ENCODE data around the gene RGS7BP.
"Not testable (repeated sequence)": the region's sequence is repeated elsewhere in the genome, so short reads cannot be mapped to it uniquely, and the experiment has no call there.

RGS7BP gene

GRCh38 chr5:64505769-64506566, at the start of gene RGS7BP:
Gene RGS7BP (plus strand): TSS chr5:64506015. CDS start chr5:64506625, 610 bp downstream.
- no peak for DNase-seq

DNA sequence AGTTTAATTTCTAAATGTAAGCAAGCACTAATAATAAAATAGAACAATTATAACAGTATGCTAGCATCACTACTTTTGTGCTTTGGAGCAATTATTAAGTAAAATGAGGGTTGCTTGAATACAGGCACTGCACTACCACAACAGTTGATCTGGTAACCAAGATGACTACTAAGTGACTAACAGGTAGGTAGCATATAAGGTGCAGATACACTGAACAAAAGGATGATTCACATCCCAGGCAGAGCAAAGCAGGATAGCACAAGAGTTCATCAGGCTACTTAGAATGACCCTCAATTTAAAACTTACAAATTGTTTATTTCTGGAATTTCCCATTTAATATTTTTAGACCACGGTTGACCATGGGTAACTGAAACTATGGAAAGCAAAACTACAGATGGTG, 48.0 kb upstream of the RGS7BP start:
- DNase-seq = no peak

DNA sequence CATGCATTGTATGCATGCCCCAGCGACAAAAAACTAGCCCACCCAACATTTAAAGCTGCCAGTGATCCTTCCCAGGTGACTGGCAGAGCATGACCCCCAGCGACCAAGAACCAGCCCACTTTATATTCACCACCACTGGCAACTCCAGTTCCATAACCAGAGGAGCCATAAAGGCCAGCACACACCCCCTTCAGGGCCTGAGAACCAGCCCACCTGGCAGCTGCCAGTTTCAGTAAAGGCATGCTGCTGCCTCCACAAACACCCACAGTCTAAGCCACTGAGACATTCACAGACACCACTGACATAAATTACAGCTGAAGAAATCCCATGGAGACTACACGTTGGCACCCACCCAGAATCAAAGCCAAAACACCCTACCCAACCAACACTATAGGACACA, 46.9 kb upstream of the RGS7BP start:
- DNase-seq = no peak

- no peak for DNase-seq
Observed at GRCh38 chr5:64462391-64462790, 43.4 kb upstream of the RGS7BP start.

- DNase-seq = no peak
Observed at GRCh38 chr5:64486163-64486562, 19.7 kb upstream of the RGS7BP start.

DNA sequence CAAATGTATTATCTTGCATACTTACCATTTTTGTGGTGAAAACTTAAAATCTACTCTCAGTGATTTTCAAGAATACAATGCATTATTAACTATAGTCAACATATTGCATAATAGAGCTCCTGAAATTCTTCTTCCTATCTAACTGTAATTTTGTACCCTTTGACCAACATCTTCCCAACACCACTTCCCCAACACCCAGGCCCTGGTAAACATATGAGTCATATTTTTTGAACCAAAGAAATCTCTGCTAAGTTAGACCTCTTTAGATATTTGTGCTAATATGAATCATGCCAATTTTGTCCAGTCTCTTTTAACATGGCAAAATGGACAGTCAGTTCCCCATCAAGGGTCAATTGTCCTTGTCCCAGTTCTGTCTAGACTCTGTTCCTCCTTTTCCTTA, 18.5 kb upstream of the RGS7BP start:
- no peak for DNase-seq

- DNase-seq = no peak
Observed at GRCh38 chr5:64489857-64490256, 16.0 kb upstream of the RGS7BP start.

- no peak for DNase-seq
Observed at GRCh38 chr5:64497386-64497785, 8.4 kb upstream of the RGS7BP start.

DNA sequence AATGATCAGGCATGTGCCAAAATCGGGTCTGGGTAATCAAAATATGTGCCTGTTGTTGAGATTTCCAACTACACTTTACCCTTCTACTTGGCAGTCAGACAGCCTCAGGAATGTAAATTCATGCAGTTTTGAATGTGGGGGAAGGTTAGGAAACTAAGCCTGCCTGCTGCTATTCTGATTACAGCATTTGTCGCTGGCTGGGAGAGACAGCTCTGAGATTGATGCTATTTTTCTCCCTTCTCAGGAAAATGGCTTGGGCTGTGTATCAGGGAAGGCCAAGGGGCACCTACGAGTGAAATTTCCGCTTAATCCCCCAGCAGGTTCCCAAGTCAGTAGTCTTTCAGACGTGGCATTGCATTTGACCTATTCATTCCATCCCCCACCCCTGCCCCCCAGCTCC, 3.6 kb upstream of the RGS7BP start:
- DNase-seq = no peak

GRCh38 chr5:64506567-64507263, 900 bp downstream of the RGS7BP start:
- DNase-seq = no peak

- DNase-seq = no peak
Observed at GRCh38 chr5:64507264-64507605, 1.4 kb downstream of the RGS7BP start.

GRCh38 chr5:64509828-64510227, 4.0 kb downstream of the RGS7BP start:
- no peak for DNase-seq

DNA sequence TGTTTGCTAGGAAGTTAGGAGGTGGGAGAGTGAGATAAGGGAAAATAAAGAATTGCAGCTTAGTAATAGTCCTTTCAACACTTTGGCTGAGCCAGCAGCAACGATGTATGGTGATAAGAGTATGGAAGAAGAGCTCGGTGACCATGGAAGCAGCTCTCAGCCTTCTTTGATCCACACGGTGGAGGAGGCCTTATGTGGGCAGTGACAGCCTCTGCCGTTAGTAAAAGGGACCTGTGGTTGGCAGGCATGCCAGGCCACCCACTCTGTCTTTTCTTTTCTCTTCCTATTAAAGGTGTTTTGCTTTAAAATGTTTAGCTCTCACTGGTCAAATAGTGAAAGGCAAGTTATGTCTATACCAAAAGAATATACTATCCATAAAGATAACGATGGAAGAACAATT, 7.7 kb downstream of the RGS7BP start:
- DNase-seq = no peak

- no peak for DNase-seq
Observed at GRCh38 chr5:64514612-64515011, 8.8 kb downstream of the RGS7BP start.

DNA sequence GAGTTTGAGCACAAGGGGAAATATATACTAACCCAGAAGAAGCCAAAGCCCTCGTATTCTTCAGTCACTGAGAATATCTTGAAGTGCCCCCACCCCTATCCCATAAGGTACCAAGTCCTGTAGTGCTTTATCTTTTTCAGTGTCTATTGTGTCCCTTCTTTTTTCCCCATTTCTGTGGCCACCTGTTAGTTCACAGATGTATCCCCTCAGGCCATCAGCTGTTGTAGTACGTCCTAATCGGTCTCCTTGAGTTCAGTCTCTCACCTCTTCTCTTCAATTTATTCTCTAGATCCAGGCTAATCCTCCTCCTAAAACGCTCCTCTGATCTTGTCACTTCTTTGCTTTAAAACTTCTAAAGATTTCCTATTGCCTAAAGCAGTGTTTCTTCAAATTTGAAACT, 10.4 kb downstream of the RGS7BP start:
- DNase-seq = no peak

- no peak for DNase-seq
Observed at GRCh38 chr5:64518793-64519192, 13.0 kb downstream of the RGS7BP start.

DNA sequence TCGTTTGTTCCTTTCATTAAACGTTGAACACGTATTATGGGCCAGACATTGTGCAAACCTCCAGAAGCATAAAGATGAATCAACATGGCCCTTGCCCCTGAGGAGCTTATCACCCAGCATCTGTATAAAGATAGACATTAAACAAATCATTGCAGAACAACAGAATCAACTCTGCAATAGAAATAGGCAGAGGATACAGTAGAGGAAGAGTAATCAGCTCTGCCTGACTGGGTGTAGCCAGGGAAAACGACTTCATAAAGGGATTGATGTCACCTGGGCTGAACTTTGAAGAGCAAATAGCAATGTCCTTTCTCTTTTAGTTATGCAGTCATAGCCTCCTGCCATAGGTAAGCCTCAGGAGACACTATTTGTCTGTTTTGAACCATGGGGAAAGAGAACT, 13.4 kb downstream of the RGS7BP start:
- DNase-seq = no peak

GRCh38 chr5:64526734-64527439, 21.1 kb downstream of the RGS7BP start:
- DNase-seq = no peak

DNA sequence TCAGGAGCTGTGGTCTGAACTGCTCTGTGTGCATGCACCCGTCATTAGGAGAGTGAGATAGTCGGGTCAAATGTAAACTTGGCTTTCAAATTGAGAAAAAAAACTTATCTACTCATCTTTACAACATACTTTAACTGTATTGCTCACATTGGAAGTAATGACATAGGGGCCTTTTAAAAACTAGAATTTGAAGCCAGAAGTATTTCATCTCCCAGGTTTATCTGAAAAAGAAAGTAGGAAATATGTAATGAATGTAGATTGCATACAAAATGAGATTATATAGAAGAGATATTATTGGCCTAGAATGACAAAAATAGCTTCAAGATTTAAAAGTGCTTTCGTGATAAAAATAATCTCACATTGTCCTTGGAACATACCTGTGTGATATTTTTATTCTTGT, 24.3 kb downstream of the RGS7BP start:
- DNase-seq = no peak

DNA sequence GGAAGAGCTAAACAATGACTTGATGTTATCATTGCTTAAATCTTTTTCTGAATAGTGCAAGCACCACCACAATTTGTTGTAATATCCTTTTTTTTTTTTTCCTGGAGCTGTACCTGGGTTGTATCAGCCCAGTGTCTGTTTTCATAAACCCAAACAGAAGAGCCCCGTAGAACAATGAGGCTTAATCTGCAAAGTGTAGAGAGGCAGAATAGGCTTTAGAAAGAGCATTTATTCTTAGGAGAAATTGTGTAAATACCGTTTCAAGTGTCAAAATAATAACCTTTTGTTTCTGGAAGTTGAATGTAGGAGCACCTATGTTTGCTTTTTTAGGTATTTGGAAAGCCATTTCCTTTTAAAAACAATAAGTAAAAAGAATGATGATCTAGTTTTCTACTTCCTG, 26.4 kb downstream of the RGS7BP start:
- DNase-seq = peak; percentile 6

- no peak for DNase-seq
Observed at GRCh38 chr5:64532657-64533056, 26.8 kb downstream of the RGS7BP start.

GRCh38 chr5:64534033-64534432, 28.2 kb downstream of the RGS7BP start:
- DNase-seq = no peak

GRCh38 chr5:64557911-64558310, 52.1 kb downstream of the RGS7BP start:
- DNase-seq = no peak

DNA sequence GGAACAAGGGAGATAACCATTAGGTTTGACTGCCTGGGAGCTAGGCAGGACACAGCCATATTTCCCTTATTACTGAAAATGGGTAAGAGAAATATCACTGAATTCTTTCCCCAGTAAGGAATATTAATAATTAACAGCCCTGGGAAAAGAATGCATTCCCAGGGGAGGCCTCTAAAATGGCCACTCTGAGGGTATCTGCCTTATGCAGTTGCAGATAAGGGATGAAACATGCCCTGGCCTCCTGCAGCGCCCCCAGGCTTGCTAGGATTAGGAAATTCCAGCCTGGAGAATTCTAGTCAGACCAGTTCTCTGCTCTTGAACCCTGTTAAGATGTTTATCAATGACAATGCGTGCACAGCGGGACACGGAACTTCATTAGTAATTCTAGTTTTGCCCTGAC, 52.8 kb downstream of the RGS7BP start:
- DNase-seq = not testable (repeated sequence)
